Measurements from ENCODE around the gene CLSTN2.

Gene CLSTN2

GRCh38 chr3:140398387-140398786 lies 463.4 kb downstream of the CLSTN2 start:
- Histone ChIP-seq H3K9me3 (ENCODE audit: control insufficient read depth, insufficient read depth, low read depth, low read length) (no peaks in the 10 kb centered on the region), H3K27ac (ENCODE audit: extremely low read depth, low read depth, low read length) (no peak overlapping the region), H3K4me1 (ENCODE audit: control insufficient read depth, insufficient read depth, low read length) (no peaks in the 10 kb centered on the region), H3K4me3 (ENCODE audit: low read depth, low read length) (no peak overlapping the region), H3K36me3 (ENCODE audit: control insufficient read depth in 2 of 2, insufficient read depth in 1 of 2, low read length in 2 of 2) (no peaks in the 10 kb centered on the region)
- TF ChIP-seq SP3 (tag by site-specific recombination; IDR thresholded peaks at IDR 0.05): no peak
- TF ChIP-seq ZBTB7A (tag by site-specific recombination; IDR thresholded peaks at IDR 0.05; ENCODE audit: low read depth): no peak
- no peak for TF ChIP-seq TCF7L2 (IDR thresholded peaks at IDR 0.05; ENCODE audit: borderline replicate concordance, low read depth, low read length)
- TF ChIP-seq ZNF121 (tag by site-specific recombination; IDR thresholded peaks at IDR 0.05): no peak
- TF ChIP-seq PRDM6 (tag by site-specific recombination; IDR thresholded peaks at IDR 0.05): no peak
- no peak for TF ChIP-seq ZNF629 (tag by site-specific recombination; IDR thresholded peaks at IDR 0.05)
- TF ChIP-seq ZNF398 (tag by site-specific recombination; IDR thresholded peaks at IDR 0.05): no peak
- TF ChIP-seq ZSCAN23 (tag by site-specific recombination; IDR thresholded peaks at IDR 0.05): no peak
- ChIA-PET CTCF (no interaction called here), POLR2A (no interaction called here)

- Histone ChIP-seq H3K36me3 (ENCODE audit: control insufficient read depth in 2 of 2, insufficient read depth in 1 of 2, low read length in 2 of 2) (no peaks in the 10 kb centered on the region), H3K4me1 (ENCODE audit: control insufficient read depth, insufficient read depth, low read length) (no peaks in the 10 kb centered on the region), H3K9me3 (ENCODE audit: control insufficient read depth, insufficient read depth, low read depth, low read length) (no peaks in the 10 kb centered on the region), H3K27ac (ENCODE audit: extremely low read depth, low read depth, low read length) (no peak overlapping the region), H3K4me3 (ENCODE audit: low read depth, low read length) (no peak overlapping the region)
- TF ChIP-seq ZNF324 (tag by site-specific recombination; IDR thresholded peaks at IDR 0.05): no peak
- TF ChIP-seq ZNF112 (tag by site-specific recombination; IDR thresholded peaks at IDR 0.05): no peak
- TF ChIP-seq ZSCAN23 (tag by site-specific recombination; IDR thresholded peaks at IDR 0.05): no peak
- POLR2A ChIA-PET: no interaction called here
- CTCF ChIA-PET: interaction anchor here (0.6 kb wide), 2 partner anchors 12 to 464 kb away, joined by 3 read pairs; no protein-coding TSS in a partner anchor
Observed at GRCh38 chr3:140399871-140400270, 464.9 kb downstream of the CLSTN2 start.

- H3K36me3 ChIP-seq (ENCODE audit: control insufficient read depth in 2 of 2, insufficient read depth in 1 of 2, low read length in 2 of 2): no peaks in the 10 kb centered on the region
- no peak overlapping the region for H3K27ac ChIP-seq (ENCODE audit: extremely low read depth, low read depth, low read length)
- H3K4me1 ChIP-seq (ENCODE audit: control insufficient read depth, insufficient read depth, low read length): no peaks in the 10 kb centered on the region
- H3K4me3 ChIP-seq (ENCODE audit: low read depth, low read length): no peak overlapping the region
- no peaks in the 10 kb centered on the region for H3K9me3 ChIP-seq (ENCODE audit: control insufficient read depth, insufficient read depth, low read depth, low read length)
- ChIA-PET CTCF (no interaction called here), POLR2A (no interaction called here)
- no peak for TF ChIP-seq ZNF76 (tag by site-specific recombination; IDR thresholded peaks at IDR 0.05; ENCODE audit: borderline replicate concordance, low read depth)
- no peak for TF ChIP-seq ZNF354C (tag by site-specific recombination; IDR thresholded peaks at IDR 0.05; ENCODE audit: borderline replicate concordance, low read depth)
- TF ChIP-seq SP2 (tag by site-specific recombination; IDR thresholded peaks at IDR 0.05): no peak
Observed at GRCh38 chr3:140403079-140403478, 468.1 kb downstream of the CLSTN2 start.

GRCh38 chr3:140403608-140404007 lies 468.6 kb downstream of the CLSTN2 start:
- Histone ChIP-seq H3K9me3 (ENCODE audit: control insufficient read depth, insufficient read depth, low read depth, low read length) (no peaks in the 10 kb centered on the region), H3K36me3 (ENCODE audit: control insufficient read depth in 2 of 2, insufficient read depth in 1 of 2, low read length in 2 of 2) (no peaks in the 10 kb centered on the region), H3K27ac (ENCODE audit: extremely low read depth, low read depth, low read length) (no peak overlapping the region), H3K4me1 (ENCODE audit: control insufficient read depth, insufficient read depth, low read length) (no peaks in the 10 kb centered on the region), H3K4me3 (ENCODE audit: low read depth, low read length) (no peak overlapping the region)
- TF ChIP-seq ZNF510 (tag by site-specific recombination; IDR thresholded peaks at IDR 0.05; ENCODE audit: insufficient replicate concordance) (no peak), ZNF266 (tag by site-specific recombination; IDR thresholded peaks at IDR 0.05; ENCODE audit: low read depth) (no peak), TSHZ1 (tag by site-specific recombination; IDR thresholded peaks at IDR 0.05; ENCODE audit: borderline replicate concordance) (no peak), ZNF623 (tag by site-specific recombination; IDR thresholded peaks at IDR 0.05) (no peak), GLI4 (tag by site-specific recombination; IDR thresholded peaks at IDR 0.05) (no peak), ZFP41 (tag by site-specific recombination; IDR thresholded peaks at IDR 0.05; ENCODE audit: borderline replicate concordance) (no peak), ZNF530 (tag by site-specific recombination; IDR thresholded peaks at IDR 0.05; ENCODE audit: low read depth) (no peak)
- ChIA-PET CTCF (no interaction called here), POLR2A (no interaction called here)

All from HEK293 (cell line).